Activated T-helper 2 cell treated with anti-CD3 and anti-CD28 coated beads, Interferon-gamma antibody, Interleukin-2, Interleukin-4, amounts not matched to agents 10 μg/mL and 5 μg/mL and 100 μg/mL, durations not matched to agents 14 hours and 24 hours and 36 hours (primary cell): Measurements from ENCODE around the gene WDR7. TPM values are rescaled to one million over a fixed set of nuclear protein-coding genes. Genes with fewer than 3 reads are reported as not detected.

Experiments
- DNase-seq: peaks from one replicate; pipeline ENCODE4 v3.0.0; 2021; ENCODE audit warnings: low spot score
- H3K27ac Mint-ChIP-seq: one replicate; pipeline ENCODE4 v1.8.0; 2021; ENCODE audit warnings: mixed read lengths
- H3K27me3 Mint-ChIP-seq: one replicate; pipeline ENCODE4 v1.8.0; 2021; ENCODE audit warnings: low read depth, mixed read lengths
- H3K36me3 Mint-ChIP-seq: one replicate; pipeline ENCODE4 v1.8.0; 2021; ENCODE audit warnings: low read depth, mixed read lengths
- H3K4me1 Mint-ChIP-seq: one replicate; pipeline ENCODE4 v1.8.0; 2021; ENCODE audit warnings: low read depth, mixed read lengths
- H3K4me3 Mint-ChIP-seq: one replicate; pipeline ENCODE4 v1.8.0; 2021; ENCODE audit warnings: low read depth, mild to moderate bottlenecking, moderate library complexity, mixed read lengths
- H3K9me3 Mint-ChIP-seq: one replicate; pipeline ENCODE4 v1.8.0; 2021; ENCODE audit warnings: mixed read lengths
- intact Hi-C: fragments of 100-400 bp; cut with micrococcal nuclease; formaldehyde crosslinking; loops from one replicate; pipeline ENCODE4 v1.15.1; 2023
- total RNA-seq: library from RNA; stranded (reverse); gene quantifications from 2 replicates; pipeline ENCODE4 v1.2.3, GENCODE V29; 2022

WDR7 gene
- total RNA-seq, 1 donor from 2014 or later, result 27.1 TPM

- no peaks in the 10 kb centered on the region for H3K9me3 Mint-ChIP-seq
- DNase-seq, result no peak
- no peak overlapping the region for H3K27ac Mint-ChIP-seq
- peaks cover 2% of the 10 kb centered on the region for H3K4me1 Mint-ChIP-seq
- H3K4me3 Mint-ChIP-seq, result no peak overlapping the region
- peaks cover 19% of the 10 kb centered on the region for H3K36me3 Mint-ChIP-seq
- intact Hi-C loops, result no loop called here
- H3K27me3 Mint-ChIP-seq, result no peaks in the 10 kb centered on the region
Observed at GRCh38 chr18:56884511-56884910, 233.4 kb downstream of the WDR7 start.

- Mint-ChIP-seq H3K9me3 (no peaks in the 10 kb centered on the region), H3K27me3 (no peaks in the 10 kb centered on the region), H3K36me3 (peaks cover 12% of the 10 kb centered on the region), H3K4me3 (no peak overlapping the region), H3K27ac (no peak overlapping the region), H3K4me1 (no peaks in the 10 kb centered on the region)
- no peak for DNase-seq
- intact Hi-C loops, result no loop called here
Observed at GRCh38 chr18:56888978-56889377, 237.8 kb downstream of the WDR7 start.

GRCh38 chr18:56889621-56890020 is 238.5 kb downstream of the WDR7 start:
- Mint-ChIP-seq H3K4me1 (no peaks in the 10 kb centered on the region), H3K27ac (no peak overlapping the region), H3K36me3 (peaks cover 5% of the 10 kb centered on the region), H3K27me3 (no peaks in the 10 kb centered on the region), H3K9me3 (no peaks in the 10 kb centered on the region), H3K4me3 (no peak overlapping the region)
- intact Hi-C loops, result no loop called here
- no peak for DNase-seq

- no peak overlapping the region for H3K4me3 Mint-ChIP-seq
- no peak for DNase-seq
- H3K9me3 Mint-ChIP-seq, result no peaks in the 10 kb centered on the region
- no peak overlapping the region for H3K27ac Mint-ChIP-seq
- H3K4me1 Mint-ChIP-seq, result no peaks in the 10 kb centered on the region
- peaks cover 3% of the 10 kb centered on the region for H3K36me3 Mint-ChIP-seq
- H3K27me3 Mint-ChIP-seq, result no peaks in the 10 kb centered on the region
- intact Hi-C loops, result no loop called here
Observed at GRCh38 chr18:56890632-56891031, 239.5 kb downstream of the WDR7 start.

GRCh38 chr18:56891116-56891515 is 240.0 kb downstream of the WDR7 start:
- intact Hi-C loops, result no loop called here
- no peaks in the 10 kb centered on the region for H3K9me3 Mint-ChIP-seq
- no peak for DNase-seq
- H3K4me1 Mint-ChIP-seq, result no peaks in the 10 kb centered on the region
- no peaks in the 10 kb centered on the region for H3K36me3 Mint-ChIP-seq
- H3K27me3 Mint-ChIP-seq, result no peaks in the 10 kb centered on the region
- no peak overlapping the region for H3K4me3 Mint-ChIP-seq
- H3K27ac Mint-ChIP-seq, result no peak overlapping the region

- Mint-ChIP-seq H3K4me1 (no peaks in the 10 kb centered on the region), H3K36me3 (no peaks in the 10 kb centered on the region), H3K27me3 (no peaks in the 10 kb centered on the region), H3K4me3 (no peak overlapping the region), H3K27ac (no peak overlapping the region), H3K9me3 (no peaks in the 10 kb centered on the region)
- no peak for DNase-seq
- intact Hi-C loops, result no loop called here
Observed at GRCh38 chr18:56891870-56892269, 240.7 kb downstream of the WDR7 start.

GRCh38 chr18:56897122-56897521 is 246.0 kb downstream of the WDR7 start:
- Mint-ChIP-seq H3K27ac (no peak overlapping the region), H3K4me1 (peaks cover 6% of the 10 kb centered on the region), H3K27me3 (no peaks in the 10 kb centered on the region), H3K36me3 (no peaks in the 10 kb centered on the region), H3K9me3 (no peaks in the 10 kb centered on the region), H3K4me3 (no peak overlapping the region)
- DNase-seq, result no peak
- intact Hi-C loops, result no loop called here

GRCh38 chr18:56899660-56900059 is 248.5 kb downstream of the WDR7 start:
- Mint-ChIP-seq H3K27ac (no peak overlapping the region), H3K27me3 (no peaks in the 10 kb centered on the region), H3K4me3 (no peak overlapping the region), H3K4me1 (peaks cover 6% of the 10 kb centered on the region), H3K9me3 (no peaks in the 10 kb centered on the region), H3K36me3 (no peaks in the 10 kb centered on the region)
- DNase-seq, result no peak
- intact Hi-C loops, result no loop called here

GRCh38 chr18:56900195-56901094 is 249.3 kb downstream of the WDR7 start:
- DNase-seq, result no peak
- no peak overlapping the region for H3K27ac Mint-ChIP-seq
- intact Hi-C loops, result no loop called here
- peaks cover 6% of the 10 kb centered on the region for H3K4me1 Mint-ChIP-seq
- H3K36me3 Mint-ChIP-seq, result no peaks in the 10 kb centered on the region
- H3K9me3 Mint-ChIP-seq, result no peaks in the 10 kb centered on the region
- H3K27me3 Mint-ChIP-seq, result no peaks in the 10 kb centered on the region
- no peak overlapping the region for H3K4me3 Mint-ChIP-seq

- no peak overlapping the region for H3K27ac Mint-ChIP-seq
- no peaks in the 10 kb centered on the region for H3K9me3 Mint-ChIP-seq
- intact Hi-C loops, result no loop called here
- no peak overlapping the region for H3K4me3 Mint-ChIP-seq
- H3K36me3 Mint-ChIP-seq, result peaks cover 3% of the 10 kb centered on the region
- no peaks in the 10 kb centered on the region for H3K27me3 Mint-ChIP-seq
- no peak for DNase-seq
- peaks cover 6% of the 10 kb centered on the region for H3K4me1 Mint-ChIP-seq
Observed at GRCh38 chr18:56901919-56902318, 250.8 kb downstream of the WDR7 start.

- no peak for DNase-seq
- Mint-ChIP-seq H3K27me3 (no peaks in the 10 kb centered on the region), H3K4me1 (peaks cover 6% of the 10 kb centered on the region), H3K9me3 (no peaks in the 10 kb centered on the region), H3K27ac (no peak overlapping the region), H3K36me3 (peaks cover 3% of the 10 kb centered on the region), H3K4me3 (no peak overlapping the region)
- intact Hi-C loops, result no loop called here
Observed at GRCh38 chr18:56902653-56903052, 251.5 kb downstream of the WDR7 start.

GRCh38 chr18:56903686-56904085 is 252.5 kb downstream of the WDR7 start:
- Mint-ChIP-seq H3K36me3 (peaks cover 3% of the 10 kb centered on the region), H3K27me3 (no peaks in the 10 kb centered on the region), H3K4me3 (no peak overlapping the region), H3K4me1 (peaks cover 8% of the 10 kb centered on the region), H3K27ac (no peak overlapping the region), H3K9me3 (no peaks in the 10 kb centered on the region)
- DNase-seq, result no peak
- intact Hi-C loops, result no loop called here

GRCh38 chr18:56907771-56908170 is 256.6 kb downstream of the WDR7 start:
- Mint-ChIP-seq H3K27ac (no peak overlapping the region), H3K27me3 (no peaks in the 10 kb centered on the region), H3K9me3 (no peaks in the 10 kb centered on the region), H3K4me3 (no peak overlapping the region), H3K36me3 (peaks cover 6% of the 10 kb centered on the region), H3K4me1 (peaks cover 2% of the 10 kb centered on the region)
- no peak for DNase-seq
- intact Hi-C loops, result no loop called here
